Vagina (tissue), 2 donors: Measurements from ENCODE around the gene SPARCL1. TPM values are rescaled to one million over a fixed set of nuclear protein-coding genes. Genes with fewer than 3 reads are reported as not detected.

Source experiments
- DNase-seq, 2 donors: peaks; one replicate each; pipeline ENCODE4 v3.0.0-alpha.2; 2017; ENCODE audit errors: extremely low spot score in 2 of 2
- H3K27ac ChIP-seq: fragments of 200-600 bp; sonication (generic); one replicate; pipeline ENCODE4 v1.5.1; 2019
- H3K27me3 ChIP-seq: fragments of 200-600 bp; sonication (generic); one replicate; pipeline ENCODE4 v1.5.1; 2019
- H3K36me3 ChIP-seq, 2 donors: fragments of 200-600 bp; sonication (generic); one replicate each; pipeline ENCODE4 v1.5.1; 2017 to 2019
- H3K4me1 ChIP-seq: fragments of 200-600 bp; sonication (generic); one replicate; pipeline ENCODE4 v1.5.1; 2019
- H3K4me3 ChIP-seq, 2 donors: fragments of 200-600 bp; sonication (generic); 1 replicate in 1 of 2; 2 replicates in 1 of 2; pipeline ENCODE4 v1.5.1; 2016 to 2019
- H3K9me3 ChIP-seq: fragments of 200-600 bp; sonication (generic); one replicate; pipeline ENCODE4 v1.5.1; 2019
- POLR2A ChIP-seq, 2 donors: fragments of 450-650 bp; IDR thresholded peaks; one replicate each; pipeline ENCODE4 v1.6.1; 2017; ENCODE audit warnings: antibody characterized with exemption in 2 of 2, mild to moderate bottlenecking in 2 of 2, moderate library complexity in 2 of 2
- POLR2AphosphoS5 ChIP-seq, 2 donors: sonication (generic); formaldehyde crosslinking; IDR thresholded peaks; one replicate each; pipeline ENCODE4 v1.9.0; 2017; ENCODE audit warnings: antibody characterized with exemption in 2 of 2, mild to moderate bottlenecking in 2 of 2, low read depth in 1 of 2; ENCODE audit not compliant: insufficient read depth in 1 of 2
- intact Hi-C: fragments of 100-400 bp; cut with DNase I; formaldehyde crosslinking; loops from one replicate; pipeline ENCODE4 v1.15.1; 2023
- total RNA-seq: library from RNA; depleted of rRNA; stranded (reverse); fragments of >200 nt; gene quantifications from one replicate; pipeline ENCODE4 v1.2.3, GENCODE V29; 2016
- TF ChIP-seq, protein P1 (sequence below), 3 experiments: fragments of 450-650 bp in 2 of 3; fragments of 200-600 bp in 1 of 3; sonication (generic) in 1 of 3; IDR thresholded peaks; one replicate each; pipeline ENCODE4 v1.5.1; 2017 to 2019; ENCODE audit warnings: antibody characterized with exemption in 3 of 3, mild to moderate bottlenecking in 2 of 3, moderate library complexity in 2 of 3

SPARCL1 gene
- total RNA-seq, 1 donor from 2014 or later = 558 TPM

DNA sequence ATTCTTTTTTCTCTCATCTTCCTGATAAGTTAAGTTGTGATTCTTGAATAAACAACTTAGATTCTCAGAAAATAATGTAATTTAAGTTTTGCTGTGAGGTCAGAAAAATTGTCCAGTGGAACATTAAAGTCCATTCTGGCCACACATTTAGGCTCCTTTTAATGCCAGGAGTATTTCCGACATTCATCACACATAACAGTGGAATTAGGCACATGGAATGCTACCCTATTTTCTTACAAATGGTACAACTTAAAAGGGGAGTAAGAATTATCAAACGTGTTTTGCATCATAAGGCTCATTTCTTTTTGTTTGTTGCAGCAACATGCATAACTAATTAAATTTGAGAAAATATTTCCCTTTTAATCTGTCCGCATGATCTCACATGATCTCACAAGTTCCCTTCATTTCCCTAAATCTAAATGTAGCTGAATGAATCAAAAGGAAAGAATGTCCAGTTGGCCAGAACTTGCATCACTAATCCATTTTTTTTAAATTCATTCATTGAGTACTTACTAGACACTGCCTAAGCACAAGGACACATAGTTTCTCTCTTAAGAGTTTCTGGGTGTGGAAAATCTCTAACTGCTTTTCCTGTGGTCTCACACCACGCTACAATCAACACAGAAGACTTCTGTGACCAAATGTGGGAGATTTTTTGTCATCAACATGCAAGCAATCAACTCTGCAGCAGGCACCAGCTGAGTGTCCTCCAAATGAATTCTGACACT lies 22.0 kb downstream of the SPARCL1 start:
- TF ChIP-seq, protein P1, sequence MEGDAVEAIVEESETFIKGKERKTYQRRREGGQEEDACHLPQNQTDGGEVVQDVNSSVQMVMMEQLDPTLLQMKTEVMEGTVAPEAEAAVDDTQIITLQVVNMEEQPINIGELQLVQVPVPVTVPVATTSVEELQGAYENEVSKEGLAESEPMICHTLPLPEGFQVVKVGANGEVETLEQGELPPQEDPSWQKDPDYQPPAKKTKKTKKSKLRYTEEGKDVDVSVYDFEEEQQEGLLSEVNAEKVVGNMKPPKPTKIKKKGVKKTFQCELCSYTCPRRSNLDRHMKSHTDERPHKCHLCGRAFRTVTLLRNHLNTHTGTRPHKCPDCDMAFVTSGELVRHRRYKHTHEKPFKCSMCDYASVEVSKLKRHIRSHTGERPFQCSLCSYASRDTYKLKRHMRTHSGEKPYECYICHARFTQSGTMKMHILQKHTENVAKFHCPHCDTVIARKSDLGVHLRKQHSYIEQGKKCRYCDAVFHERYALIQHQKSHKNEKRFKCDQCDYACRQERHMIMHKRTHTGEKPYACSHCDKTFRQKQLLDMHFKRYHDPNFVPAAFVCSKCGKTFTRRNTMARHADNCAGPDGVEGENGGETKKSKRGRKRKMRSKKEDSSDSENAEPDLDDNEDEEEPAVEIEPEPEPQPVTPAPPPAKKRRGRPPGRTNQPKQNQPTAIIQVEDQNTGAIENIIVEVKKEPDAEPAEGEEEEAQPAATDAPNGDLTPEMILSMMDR (IDR thresholded peaks at IDR 0.05) = no peak
- TF ChIP-seq POLR2A (IDR thresholded peaks at IDR 0.05) = no peak
- peak in 1 of 2 donors; percentile 81 for TF ChIP-seq POLR2AphosphoS5 (IDR thresholded peaks at IDR 0.05; ENCODE audit: insufficient read depth in 1 of 2, low read depth in 1 of 2)
- Histone ChIP-seq H3K36me3 (peaks cover 0 to 14% of the 10 kb centered on the region in 2 donors), H3K27ac (peak overlapping the region; percentile 74), H3K4me3 (no peak overlapping the region), H3K9me3 (no peaks in the 10 kb centered on the region), H3K4me1 (peaks cover 50% of the 10 kb centered on the region), H3K27me3 (no peaks in the 10 kb centered on the region)
- intact Hi-C loops = no loop called here
- DNase-seq = no peak

DNA sequence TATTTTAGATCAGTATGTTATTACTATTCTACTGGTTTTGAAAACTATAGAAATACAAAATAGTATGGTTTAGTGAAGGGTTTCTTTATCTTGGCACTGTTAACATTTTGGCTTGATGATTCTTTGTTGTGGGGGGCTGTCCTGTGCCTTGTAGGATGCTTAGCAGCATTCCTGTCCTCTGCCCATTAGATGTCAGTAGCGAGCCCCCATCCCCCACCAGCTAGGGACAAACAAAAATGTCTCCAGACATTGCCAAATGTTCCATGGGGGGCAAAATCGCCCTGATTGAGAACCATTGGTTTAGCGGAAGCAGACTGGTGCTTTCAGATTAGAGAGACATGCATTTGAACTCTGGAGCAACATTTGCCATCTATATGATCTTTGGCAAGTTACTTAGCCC lies 23.3 kb downstream of the SPARCL1 start:
- intact Hi-C loops = no loop called here
- H3K4me3 ChIP-seq = no peak overlapping the region
- TF ChIP-seq, protein P1 (IDR thresholded peaks at IDR 0.05) = no peak
- TF ChIP-seq POLR2AphosphoS5 (IDR thresholded peaks at IDR 0.05; ENCODE audit: insufficient read depth in 1 of 2, low read depth in 1 of 2) (no peak), POLR2A (IDR thresholded peaks at IDR 0.05) (no peak)
- no peaks in the 10 kb centered on the region for H3K9me3 ChIP-seq
- peaks cover 55% of the 10 kb centered on the region for H3K4me1 ChIP-seq
- peaks cover 0 to 13% of the 10 kb centered on the region in 2 donors for H3K36me3 ChIP-seq
- no peaks in the 10 kb centered on the region for H3K27me3 ChIP-seq
- peak overlapping the region; percentile 74 for H3K27ac ChIP-seq
- no peak for DNase-seq

DNA sequence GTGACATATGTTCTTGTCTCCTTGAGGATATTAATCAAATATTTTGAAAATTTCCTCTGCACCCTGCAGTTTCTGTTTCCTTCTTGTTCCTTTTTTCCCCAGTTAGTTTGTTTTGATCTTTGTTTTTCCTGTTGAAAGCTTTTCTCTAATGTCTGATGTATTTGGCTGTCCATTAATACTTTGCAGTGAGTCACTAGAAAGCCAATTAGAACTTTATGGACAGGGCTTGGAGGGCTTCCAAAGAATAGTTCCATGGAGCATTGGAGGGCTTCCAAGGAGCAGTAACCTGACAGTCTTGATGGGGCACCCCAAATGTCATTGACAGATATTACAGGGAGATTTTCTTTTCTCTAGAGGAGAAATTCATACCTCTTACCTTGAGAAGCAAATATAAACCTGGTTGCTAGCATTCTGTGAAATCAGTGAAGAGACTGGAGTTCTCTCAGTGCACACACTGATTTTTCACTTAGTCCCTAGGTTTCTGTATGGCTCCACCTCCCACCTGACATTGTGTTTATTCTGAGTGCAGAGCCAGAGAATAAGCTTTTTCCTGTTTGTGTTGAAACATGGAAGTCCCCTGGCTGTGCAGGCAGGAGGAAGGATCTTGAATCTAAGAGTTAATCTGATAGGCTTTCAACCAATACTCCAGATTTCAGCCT lies 26.5 kb downstream of the SPARCL1 start:
- no peak overlapping the region for H3K4me3 ChIP-seq
- no peak for DNase-seq
- H3K36me3 ChIP-seq = peaks cover 0 to 3% of the 10 kb centered on the region in 2 donors
- peak overlapping the region; percentile 77 for H3K27ac ChIP-seq
- H3K4me1 ChIP-seq = peaks cover 68% of the 10 kb centered on the region
- TF ChIP-seq, protein P1 (IDR thresholded peaks at IDR 0.05) = no peak
- TF ChIP-seq POLR2A (IDR thresholded peaks at IDR 0.05) = no peak
- peak in 1 of 2 donors; percentile 71 for TF ChIP-seq POLR2AphosphoS5 (IDR thresholded peaks at IDR 0.05; ENCODE audit: insufficient read depth in 1 of 2, low read depth in 1 of 2)
- no peaks in the 10 kb centered on the region for H3K27me3 ChIP-seq
- intact Hi-C loops = no loop called here
- H3K9me3 ChIP-seq = no peaks in the 10 kb centered on the region

DNA sequence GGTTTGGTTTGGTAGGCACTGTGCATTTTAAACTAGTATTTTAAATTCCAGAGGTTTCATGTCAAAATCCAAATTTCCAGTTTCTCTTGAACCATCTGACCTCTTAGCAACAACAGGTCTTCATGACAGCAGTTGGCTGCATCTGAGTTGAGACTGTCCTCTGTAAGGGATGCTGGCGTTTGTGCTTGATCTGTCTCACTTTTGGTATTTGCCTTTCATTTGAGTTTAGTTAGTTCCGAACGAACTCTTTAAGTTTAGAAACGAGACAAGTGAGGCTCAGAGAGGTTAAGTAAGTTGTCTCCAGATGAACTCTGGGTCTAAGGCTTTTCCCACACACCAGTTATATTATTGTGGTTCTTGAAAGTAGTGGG lies 29.1 kb downstream of the SPARCL1 start:
- Histone ChIP-seq H3K27me3 (no peaks in the 10 kb centered on the region), H3K4me3 (no peak overlapping the region), H3K4me1 (peaks cover 62% of the 10 kb centered on the region), H3K9me3 (no peaks in the 10 kb centered on the region), H3K27ac (peak overlapping the region; percentile 85), H3K36me3 (peaks cover 0 to 16% of the 10 kb centered on the region in 2 donors)
- TF ChIP-seq POLR2A (IDR thresholded peaks at IDR 0.05) = no peak
- TF ChIP-seq, protein P1 (IDR thresholded peaks at IDR 0.05) = no peak
- TF ChIP-seq POLR2AphosphoS5 (IDR thresholded peaks at IDR 0.05; ENCODE audit: insufficient read depth in 1 of 2, low read depth in 1 of 2) = no peak
- DNase-seq = no peak
- intact Hi-C loops = no loop called here
